IMR-90 (cell line): ENCODE measurements around the gene CCR9. TPM values are rescaled to one million over a fixed set of nuclear protein-coding genes. Genes with fewer than 3 reads are reported as not detected.

Experiments used
- ATAC-seq: fragments of 200-7000 bp; cut with Tn5 transposase; 2 replicates; pipeline ENCODE4 v1.9.1; 2020; ENCODE audit warnings: low read depth, mild to moderate bottlenecking, moderate library complexity
- BruUV-seq: library from RNA; stranded (reverse); fragments of 400-500 nt; replicated peaks from 2 replicates; lab custom pipeline; 2021; lab: Mats Ljungman, UMichigan
- CTCF ChIA-PET: fragments of 300-600 bp; formaldehyde crosslinking; extraction: SDS; loops from one replicate; lab custom pipeline; 2021; ENCODE audit warnings: antibody characterized with exemption; lab: Yijun Ruan, JAX
- POLR2A ChIA-PET: fragments of 300-600 bp; sonication (Branson Sonifier 250); formaldehyde crosslinking; loops from one replicate; lab custom pipeline; 2022; ENCODE audit warnings: antibody characterized with exemption; ENCODE audit not compliant: unreplicated experiment; lab: Charles Lee
- DNase-seq: peaks from one replicate; pipeline ENCODE4 v3.0.0; 2013
- H2AFZ ChIP-seq: replicated peaks from 2 replicates; pipeline ENCODE3; 2013; ENCODE audit warnings: low read length, mild to moderate bottlenecking; ENCODE audit not compliant: poor library complexity
- H2AK5ac ChIP-seq: 2 replicates; pipeline ENCODE4 v1.6.1; 2013; ENCODE audit warnings: low read depth, low read length, inconsistent platforms
- H2AK9ac ChIP-seq: replicated peaks from 2 replicates; pipeline ENCODE3; 2013; ENCODE audit warnings: mild to moderate bottlenecking, low read depth, low read length, moderate library complexity; ENCODE audit not compliant: poor library complexity
- H2BK120ac ChIP-seq: 2 replicates; pipeline ENCODE4 v1.6.1; 2013; ENCODE audit warnings: low read depth, low read length, inconsistent platforms
- H2BK15ac ChIP-seq: 3 replicates; pipeline ENCODE4 v1.6.1; 2013; ENCODE audit warnings: low read depth, low read length, inconsistent platforms
- H2BK20ac ChIP-seq: 2 replicates; pipeline ENCODE4 v1.6.1; 2013; ENCODE audit warnings: low read depth, mild to moderate bottlenecking, inconsistent platforms, low read length, moderate library complexity
- H2BK5ac ChIP-seq: 2 replicates; pipeline ENCODE4 v1.6.1; 2013; ENCODE audit warnings: mild to moderate bottlenecking, low read depth, low read length, inconsistent platforms; ENCODE audit not compliant: poor library complexity, severe bottlenecking
- H3K14ac ChIP-seq: replicated peaks from 2 replicates; pipeline ENCODE4 v1.6.1; 2013; ENCODE audit warnings: low read depth, low read length, inconsistent platforms
- H3K18ac ChIP-seq: 2 replicates; pipeline ENCODE4 v1.6.1; 2013; ENCODE audit warnings: low read depth, low read length, control low read depth
- H3K23ac ChIP-seq: 2 replicates; pipeline ENCODE4 v1.6.1; 2013; ENCODE audit warnings: low read depth, low read length, inconsistent platforms
- H3K27ac ChIP-seq: 2 replicates; pipeline ENCODE4 v1.5.1; 2013; ENCODE audit warnings: mild to moderate bottlenecking, control low read depth, low read length; ENCODE audit not compliant: insufficient read depth
- H3K27me3 ChIP-seq: 2 replicates; pipeline ENCODE4 v1.6.1; 2013; ENCODE audit warnings: low read length; ENCODE audit not compliant: control insufficient read depth, insufficient read depth
- H3K36me3 ChIP-seq: 2 replicates; pipeline ENCODE4 v1.6.1; 2013; ENCODE audit warnings: low read length, mixed read lengths; ENCODE audit not compliant: control insufficient read depth, insufficient read depth
- H3K4ac ChIP-seq: 2 replicates; pipeline ENCODE4 v1.6.1; 2013; ENCODE audit warnings: low read depth, low read length, inconsistent platforms
- H3K4me1 ChIP-seq: 2 replicates; pipeline ENCODE4 v1.6.1; 2013; ENCODE audit warnings: low read length, mixed read lengths; ENCODE audit not compliant: control insufficient read depth, insufficient read depth
- H3K4me2 ChIP-seq: 2 replicates; pipeline ENCODE4 v1.6.1; 2013; ENCODE audit warnings: low read depth, mild to moderate bottlenecking, control low read depth, low read length, moderate library complexity
- H3K4me3 ChIP-seq: 2 replicates; pipeline ENCODE4 v1.5.1; 2013; ENCODE audit warnings: low read depth, mild to moderate bottlenecking, control low read depth, low read length, moderate library complexity; ENCODE audit not compliant: insufficient read depth
- H3K56ac ChIP-seq: 2 replicates; pipeline ENCODE4 v1.6.1; 2013; ENCODE audit warnings: low read length, inconsistent platforms; ENCODE audit not compliant: insufficient read depth; ENCODE audit errors: extremely low read depth
- H3K79me1 ChIP-seq, 2 experiments: 2 replicates each; pipeline ENCODE4 v1.6.1; 2013; ENCODE audit warnings: low read length in 2 of 2, inconsistent platforms in 1 of 2, low read depth in 1 of 2
- H3K9ac ChIP-seq: 2 replicates; pipeline ENCODE4 v1.6.1; 2013; ENCODE audit warnings: low read depth, low read length, control low read depth
- H3K9me1 ChIP-seq: 2 replicates; pipeline ENCODE4 v1.6.1; 2013; ENCODE audit warnings: low read length, inconsistent platforms; ENCODE audit not compliant: insufficient read depth
- H3K9me3 ChIP-seq: 2 replicates; pipeline ENCODE4 v1.6.1; 2013; ENCODE audit warnings: low read length; ENCODE audit not compliant: control insufficient read depth, insufficient read depth
- H4K20me1 ChIP-seq: 2 replicates; pipeline ENCODE4 v1.6.1; 2013; ENCODE audit warnings: low read length, inconsistent platforms; ENCODE audit not compliant: insufficient read depth
- H4K5ac ChIP-seq: 2 replicates; pipeline ENCODE4 v1.6.1; 2013; ENCODE audit warnings: mild to moderate bottlenecking, low read depth, low read length, control low read depth
- H4K8ac ChIP-seq, 2 experiments: 2 replicates each; pipeline ENCODE4 v1.6.1; 2013; ENCODE audit warnings: low read depth in 2 of 2, low read length in 2 of 2, control low read depth in 1 of 2, inconsistent platforms in 1 of 2
- H4K91ac ChIP-seq: 2 replicates; pipeline ENCODE4 v1.6.1; 2013; ENCODE audit warnings: low read depth, low read length, inconsistent platforms; ENCODE audit not compliant: insufficient read depth
- BHLHE40 ChIP-seq: fragments of 150-350 bp; IDR thresholded peaks from 2 replicates; pipeline ENCODE4 v1.6.1; 2016; ENCODE audit warnings: mild to moderate bottlenecking, low read depth, low read length
- CEBPB ChIP-seq: IDR thresholded peaks from 2 replicates; pipeline ENCODE4 v1.6.1; 2012; ENCODE audit warnings: low read depth, low read length, improper control_type of control experiment
- CHD1 ChIP-seq: IDR thresholded peaks from 2 replicates; pipeline ENCODE4 v1.6.1; 2012; ENCODE audit warnings: low read depth, low read length, improper control_type of control experiment
- FOS ChIP-seq: fragments of 150-350 bp; IDR thresholded peaks from 2 replicates; pipeline ENCODE4 v1.6.1; 2016; ENCODE audit warnings: low read depth, low read length
- MAFK ChIP-seq: IDR thresholded peaks from 2 replicates; pipeline ENCODE4 v1.6.1; 2012; ENCODE audit warnings: low read depth, low read length, improper control_type of control experiment
- MAZ ChIP-seq: IDR thresholded peaks from 2 replicates; pipeline ENCODE4 v1.6.1; 2012; ENCODE audit warnings: low read depth, mild to moderate bottlenecking, low read length, improper control_type of control experiment, moderate library complexity, borderline replicate concordance
- MXI1 ChIP-seq: IDR thresholded peaks from 2 replicates; pipeline ENCODE4 v1.6.1; 2012; ENCODE audit warnings: low read depth, mild to moderate bottlenecking, low read length, moderate library complexity, borderline replicate concordance
- NFE2L2 ChIP-seq: fragments of 150-350 bp; IDR thresholded peaks from 2 replicates; pipeline ENCODE4 v1.6.1; 2016; ENCODE audit warnings: low read depth, mild to moderate bottlenecking, low read length
- POLR2A ChIP-seq: IDR thresholded peaks from 2 replicates; pipeline ENCODE4 v1.6.1; 2012; ENCODE audit warnings: mild to moderate bottlenecking, low read depth, low read length
- RAD21 ChIP-seq: IDR thresholded peaks from 2 replicates; pipeline ENCODE4 v1.6.1; 2012; ENCODE audit warnings: low read length, improper control_type of control experiment
- RCOR1 ChIP-seq: IDR thresholded peaks from 2 replicates; pipeline ENCODE4 v1.6.1; 2012; ENCODE audit warnings: mild to moderate bottlenecking, low read length, improper control_type of control experiment; ENCODE audit not compliant: insufficient replicate concordance
- RFX5 ChIP-seq: IDR thresholded peaks from 2 replicates; pipeline ENCODE4 v1.8.0; 2012; ENCODE audit warnings: low read depth, mild to moderate bottlenecking, low read length, moderate library complexity
- SMC3 ChIP-seq: fragments of 150-350 bp; IDR thresholded peaks from 2 replicates; pipeline ENCODE4 v1.6.1; 2016; ENCODE audit warnings: low read depth, mild to moderate bottlenecking, antibody characterized with exemption, low read length, moderate library complexity
- WGBS, 2 experiments: methylation state at CpG; one replicate each; pipeline versions ENCODE4 v1.1.5 to v1.1.7; 2013; ENCODE audit warnings: missing lambda C conversion rate in 2 of 2; ENCODE audit not compliant: insufficient read length in 1 of 2; ENCODE audit errors: extremely low coverage in 2 of 2; 5-methylcytosine and 5-hydroxymethylcytosine counted together
- dilution Hi-C: fragments of 300-500 bp; cut with HindIII; formaldehyde crosslinking; loops from one replicate; pipeline ENCODE4 v1.14.3; 2018; ENCODE audit warnings: low sequenced_read_pairs; ENCODE audit not compliant: unreplicated experiment
- in situ Hi-C: fragments of 300-500 bp; cut with MboI; formaldehyde crosslinking; loops from 3 replicates; pipeline ENCODE4 v1.14.3; 2019; ENCODE audit warnings: low sequenced_read_pairs, inconsistent platforms, mixed read lengths
- intact Hi-C: fragments of 100-400 bp; cut with micrococcal nuclease; formaldehyde crosslinking; loops from 2 replicates; pipeline ENCODE4 v1.10.0; 2022
- polyA plus RNA-seq, 3 experiments: library from polyadenylated mRNA; depleted of rRNA; stranded (reverse); fragments of >200 nt; gene quantifications; 2 replicates each; pipeline ENCODE4 v1.2.3, GENCODE V29; 2012; ENCODE audit warnings: low replicate concordance in 1 of 3
- total RNA-seq: library from RNA; depleted of rRNA; stranded (reverse); fragments of >200 nt; gene quantifications from 2 replicates; pipeline ENCODE4 v1.2.3, GENCODE V29; 2012
- TF ChIP-seq, protein P1 (sequence below): fragments of 150-350 bp; IDR thresholded peaks from 2 replicates; pipeline ENCODE4 v1.6.1; 2017; ENCODE audit warnings: mild to moderate bottlenecking, antibody characterized with exemption, low read length, low read depth
- TF ChIP-seq, protein P2 (sequence below): conservative IDR thresholded peaks from 2 replicates; pipeline ENCODE4 v1.5.1; 2012; ENCODE audit warnings: mild to moderate bottlenecking, low read depth, low read length, improper control_type of control experiment

The CCR9 gene
- total and polyA plus RNA-seq, 2 of the 4 experiments (the other 2 are of a cell fraction): not detected

DNA sequence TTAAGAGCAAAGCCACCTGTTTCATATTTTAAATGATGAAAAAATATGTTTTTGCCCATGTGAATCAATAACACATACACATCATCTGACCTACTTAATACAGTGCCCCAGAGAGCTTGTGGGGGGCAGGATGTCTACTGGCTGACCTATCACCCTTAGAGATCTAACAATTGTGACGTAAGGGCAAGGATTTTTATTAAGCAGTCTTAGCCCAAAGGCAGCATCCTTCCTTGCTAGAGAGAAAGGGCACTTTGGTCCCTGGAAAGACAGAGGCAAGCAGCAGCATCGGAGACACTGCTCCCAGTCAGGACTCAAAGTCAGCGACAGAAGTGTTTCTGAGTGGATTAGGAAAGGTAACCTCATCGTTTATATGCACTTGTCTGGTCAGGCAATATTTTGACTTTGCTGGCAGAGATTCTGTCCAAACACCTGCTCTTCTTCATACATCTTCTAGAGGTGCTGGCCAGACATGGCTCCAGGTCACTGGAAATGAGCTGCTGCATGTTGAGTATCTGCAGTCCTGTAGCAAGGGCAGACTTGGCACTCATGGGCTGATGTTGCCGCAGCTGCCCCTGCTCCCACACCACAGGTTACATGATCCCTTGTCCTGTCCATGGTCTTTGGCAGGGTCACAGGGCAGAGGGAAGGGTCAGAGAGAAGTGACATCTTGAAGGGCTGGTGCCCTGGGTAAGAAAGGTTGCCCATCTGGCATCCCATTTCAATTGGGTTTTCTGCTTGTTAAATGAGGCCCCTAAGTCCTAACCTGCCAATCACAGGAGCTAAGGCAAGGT is 58.7 kb downstream of the CCR9 start:
- dilution Hi-C loops: no loop called here
- intact Hi-C loops: no loop called here
- peak overlapping the region; percentile 68; the same call in 1 of the 2 replicates for H2AK5ac ChIP-seq
- H4K5ac ChIP-seq: no peak overlapping the region
- peaks cover 39% of the 10 kb centered on the region for H3K9me1 ChIP-seq
- H3K9me3 ChIP-seq: peaks cover 4% of the 10 kb centered on the region; the same call in 1 of the 2 replicates
- in situ Hi-C loops: loop anchor here (5.0 to 10.0 kb wide), 2 partner anchors 132 to 430 kb away; partner anchors contain the start of gene CCR5
- H2BK20ac ChIP-seq: no peak overlapping the region
- H3K36me3 ChIP-seq: peaks cover 20% of the 10 kb centered on the region
- no peak overlapping the region; the same call in 1 of the 2 replicates for H4K91ac ChIP-seq
- H3K4me3 ChIP-seq: no peak overlapping the region
- peaks cover 0 to 4% of the 10 kb centered on the region in 2 experiments; a peak in 1 of 4 replicates for H3K79me1 ChIP-seq
- H3K18ac ChIP-seq: no peak overlapping the region
- BruUV-seq: no TSS peak
- no peak overlapping the region for H3K56ac ChIP-seq
- H2BK120ac ChIP-seq: no peak overlapping the region
- ATAC-seq: no peak
- no peak overlapping the region; the same call in 1 of the 2 replicates for H3K4ac ChIP-seq
- no peak overlapping the region; the same call in 1 of the 3 replicates for H2BK15ac ChIP-seq
- H3K4me1 ChIP-seq: peaks cover 33% of the 10 kb centered on the region
- DNase-seq: no peak
- WGBS, 2 experiments: 100% methylated on average over 1 of the region's 5 CpGs; no CpG with 5 or more reads in 1 of the 2 experiments
- H3K14ac ChIP-seq: no peak overlapping the region
- CTCF ChIA-PET: no interaction called here
- H3K4me2 ChIP-seq: no peak overlapping the region
- no peak overlapping the region for H2BK5ac ChIP-seq
- H2AK9ac ChIP-seq: no peak overlapping the region
- no peak overlapping the region for H3K23ac ChIP-seq
- no peaks in the 10 kb centered on the region for H3K27me3 ChIP-seq
- no peak overlapping the region for H4K8ac ChIP-seq
- POLR2A ChIA-PET: no interaction called here
- no peak overlapping the region for H3K27ac ChIP-seq
- H2AFZ ChIP-seq: no peak overlapping the region
- peaks cover 7% of the 10 kb centered on the region; the same call in 1 of the 2 replicates for H4K20me1 ChIP-seq
- H3K9ac ChIP-seq: no peak overlapping the region
- TF ChIP-seq MAFK (no peak), BHLHE40 (no peak), RAD21 (no peak), MXI1 (no peak), POLR2A (no peak), SMC3 (no peak), RCOR1 (no peak), FOS (no peak), RFX5 (no peak), MAZ (no peak), CEBPB (no peak), NFE2L2 (no peak), CHD1 (no peak)
- TF ChIP-seq, protein P1, sequence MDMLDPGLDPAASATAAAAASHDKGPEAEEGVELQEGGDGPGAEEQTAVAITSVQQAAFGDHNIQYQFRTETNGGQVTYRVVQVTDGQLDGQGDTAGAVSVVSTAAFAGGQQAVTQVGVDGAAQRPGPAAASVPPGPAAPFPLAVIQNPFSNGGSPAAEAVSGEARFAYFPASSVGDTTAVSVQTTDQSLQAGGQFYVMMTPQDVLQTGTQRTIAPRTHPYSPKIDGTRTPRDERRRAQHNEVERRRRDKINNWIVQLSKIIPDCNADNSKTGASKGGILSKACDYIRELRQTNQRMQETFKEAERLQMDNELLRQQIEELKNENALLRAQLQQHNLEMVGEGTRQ: no peak
- TF ChIP-seq, protein P2, sequence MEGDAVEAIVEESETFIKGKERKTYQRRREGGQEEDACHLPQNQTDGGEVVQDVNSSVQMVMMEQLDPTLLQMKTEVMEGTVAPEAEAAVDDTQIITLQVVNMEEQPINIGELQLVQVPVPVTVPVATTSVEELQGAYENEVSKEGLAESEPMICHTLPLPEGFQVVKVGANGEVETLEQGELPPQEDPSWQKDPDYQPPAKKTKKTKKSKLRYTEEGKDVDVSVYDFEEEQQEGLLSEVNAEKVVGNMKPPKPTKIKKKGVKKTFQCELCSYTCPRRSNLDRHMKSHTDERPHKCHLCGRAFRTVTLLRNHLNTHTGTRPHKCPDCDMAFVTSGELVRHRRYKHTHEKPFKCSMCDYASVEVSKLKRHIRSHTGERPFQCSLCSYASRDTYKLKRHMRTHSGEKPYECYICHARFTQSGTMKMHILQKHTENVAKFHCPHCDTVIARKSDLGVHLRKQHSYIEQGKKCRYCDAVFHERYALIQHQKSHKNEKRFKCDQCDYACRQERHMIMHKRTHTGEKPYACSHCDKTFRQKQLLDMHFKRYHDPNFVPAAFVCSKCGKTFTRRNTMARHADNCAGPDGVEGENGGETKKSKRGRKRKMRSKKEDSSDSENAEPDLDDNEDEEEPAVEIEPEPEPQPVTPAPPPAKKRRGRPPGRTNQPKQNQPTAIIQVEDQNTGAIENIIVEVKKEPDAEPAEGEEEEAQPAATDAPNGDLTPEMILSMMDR: no peak
